Thyroid gland (tissue), 4 donors: ENCODE measurements around the gene ZC3H12A. TPM values are rescaled to one million over a fixed set of nuclear protein-coding genes. Genes with fewer than 3 reads are reported as not detected.
"Not testable (repeated sequence)": the region's sequence is repeated elsewhere in the genome, so short reads cannot be mapped to it uniquely, and the experiment has no call there.

Experiments
- DNase-seq, 2 donors: peaks; one replicate each; pipeline ENCODE4 v3.0.0-alpha.2; 2019
- H3K27ac ChIP-seq, 3 donors: fragments of 200-600 bp; sonication (generic); 1 replicate in 2 of 3; 2 replicates in 1 of 3; pipeline ENCODE4 v1.5.1; 2016 to 2019; ENCODE audit warnings: mild to moderate bottlenecking in 1 of 3, moderate library complexity in 1 of 3
- H3K27me3 ChIP-seq: fragments of 200-600 bp; sonication (generic); one replicate; pipeline ENCODE4 v1.5.1; 2019
- H3K36me3 ChIP-seq, 2 donors: fragments of 200-600 bp; sonication (generic); one replicate each; pipeline ENCODE4 v1.5.1; 2016 to 2019
- H3K4me1 ChIP-seq, 2 donors: fragments of 200-600 bp; sonication (generic); one replicate each; pipeline ENCODE4 v1.5.1; 2017 to 2019
- H3K4me3 ChIP-seq, 3 donors: fragments of 200-600 bp; sonication (generic); replicated peaks in 1 of 3; 1 replicate in 2 of 3; 2 replicates in 1 of 3; pipeline ENCODE4 v1.5.1; 2016; ENCODE audit warnings: mild to moderate bottlenecking in 1 of 3
- H3K9me3 ChIP-seq: fragments of 200-600 bp; sonication (generic); one replicate; pipeline ENCODE4 v1.5.1; 2017
- POLR2A ChIP-seq, 2 donors: fragments of 450-650 bp; IDR thresholded peaks; one replicate each; pipeline ENCODE4 v1.6.1; 2017; ENCODE audit warnings: antibody characterized with exemption in 2 of 2, mild to moderate bottlenecking in 2 of 2, moderate library complexity in 1 of 2
- WGBS, 2 donors: methylation state at CpG; one replicate each; pipeline ENCODE4 v1.1.5; 2017; 5-methylcytosine and 5-hydroxymethylcytosine counted together
- intact Hi-C: fragments of 100-400 bp; cut with DNase I; formaldehyde crosslinking; loops from one replicate; pipeline ENCODE4 v1.15.1; 2023
- total RNA-seq, 4 donors: library from RNA; depleted of rRNA; stranded (reverse); fragments of >200 nt; gene quantifications; one replicate each; pipeline ENCODE4 v1.2.3, GENCODE V29; 2016
- TF ChIP-seq, protein P1 (sequence below), 6 experiments: fragments of 200-600 bp in 3 of 6; fragments of 450-650 bp in 3 of 6; sonication (generic) in 3 of 6; IDR thresholded peaks; one replicate each; pipeline ENCODE4 v1.5.1; 2016 to 2019; ENCODE audit warnings: antibody characterized with exemption in 6 of 6, mild to moderate bottlenecking in 2 of 6, inconsistent platforms in 1 of 6, moderate library complexity in 1 of 6

Gene ZC3H12A
- total RNA-seq, 4 donors from 2014 or later: 4.1 to 7.1 (median 5.1) TPM

DNA sequence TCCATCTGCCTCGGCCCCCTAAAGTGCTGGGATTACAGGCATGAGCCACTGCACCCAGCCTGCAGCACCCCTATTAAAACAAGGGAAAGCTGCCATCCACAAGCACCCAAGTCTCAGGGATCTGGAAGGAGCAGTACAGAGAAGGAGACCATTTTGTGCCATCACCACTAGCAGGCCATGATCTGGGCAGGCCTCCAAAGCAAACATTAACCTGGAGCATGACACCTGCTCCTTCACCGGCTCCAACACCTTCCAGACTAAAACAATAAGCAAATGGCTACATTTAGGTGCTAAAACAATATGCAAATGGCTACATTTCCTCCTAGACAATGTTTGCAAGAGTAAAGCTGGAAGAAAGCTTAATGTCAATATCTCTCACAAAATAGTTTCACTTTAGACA lies 23.5 kb downstream of the ZC3H12A start:
- no peak for TF ChIP-seq POLR2A (IDR thresholded peaks at IDR 0.05)
- TF ChIP-seq, protein P1, sequence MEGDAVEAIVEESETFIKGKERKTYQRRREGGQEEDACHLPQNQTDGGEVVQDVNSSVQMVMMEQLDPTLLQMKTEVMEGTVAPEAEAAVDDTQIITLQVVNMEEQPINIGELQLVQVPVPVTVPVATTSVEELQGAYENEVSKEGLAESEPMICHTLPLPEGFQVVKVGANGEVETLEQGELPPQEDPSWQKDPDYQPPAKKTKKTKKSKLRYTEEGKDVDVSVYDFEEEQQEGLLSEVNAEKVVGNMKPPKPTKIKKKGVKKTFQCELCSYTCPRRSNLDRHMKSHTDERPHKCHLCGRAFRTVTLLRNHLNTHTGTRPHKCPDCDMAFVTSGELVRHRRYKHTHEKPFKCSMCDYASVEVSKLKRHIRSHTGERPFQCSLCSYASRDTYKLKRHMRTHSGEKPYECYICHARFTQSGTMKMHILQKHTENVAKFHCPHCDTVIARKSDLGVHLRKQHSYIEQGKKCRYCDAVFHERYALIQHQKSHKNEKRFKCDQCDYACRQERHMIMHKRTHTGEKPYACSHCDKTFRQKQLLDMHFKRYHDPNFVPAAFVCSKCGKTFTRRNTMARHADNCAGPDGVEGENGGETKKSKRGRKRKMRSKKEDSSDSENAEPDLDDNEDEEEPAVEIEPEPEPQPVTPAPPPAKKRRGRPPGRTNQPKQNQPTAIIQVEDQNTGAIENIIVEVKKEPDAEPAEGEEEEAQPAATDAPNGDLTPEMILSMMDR (IDR thresholded peaks at IDR 0.05): no peak
- no peaks in the 10 kb centered on the region for H3K9me3 ChIP-seq
- 43 to 68% methylated on average over 2 of the region's 2 CpGs for WGBS, 2 donors
- intact Hi-C loops: no loop called here
- H3K27me3 ChIP-seq: no peaks in the 10 kb centered on the region
- peaks cover 0 to 12% of the 10 kb centered on the region in 2 donors for H3K4me1 ChIP-seq
- peak; percentile 35 to 56 for DNase-seq
- peaks cover 23 to 31% of the 10 kb centered on the region in 2 donors for H3K36me3 ChIP-seq
- no peak overlapping the region for H3K27ac ChIP-seq
- no peak overlapping the region for H3K4me3 ChIP-seq

DNA sequence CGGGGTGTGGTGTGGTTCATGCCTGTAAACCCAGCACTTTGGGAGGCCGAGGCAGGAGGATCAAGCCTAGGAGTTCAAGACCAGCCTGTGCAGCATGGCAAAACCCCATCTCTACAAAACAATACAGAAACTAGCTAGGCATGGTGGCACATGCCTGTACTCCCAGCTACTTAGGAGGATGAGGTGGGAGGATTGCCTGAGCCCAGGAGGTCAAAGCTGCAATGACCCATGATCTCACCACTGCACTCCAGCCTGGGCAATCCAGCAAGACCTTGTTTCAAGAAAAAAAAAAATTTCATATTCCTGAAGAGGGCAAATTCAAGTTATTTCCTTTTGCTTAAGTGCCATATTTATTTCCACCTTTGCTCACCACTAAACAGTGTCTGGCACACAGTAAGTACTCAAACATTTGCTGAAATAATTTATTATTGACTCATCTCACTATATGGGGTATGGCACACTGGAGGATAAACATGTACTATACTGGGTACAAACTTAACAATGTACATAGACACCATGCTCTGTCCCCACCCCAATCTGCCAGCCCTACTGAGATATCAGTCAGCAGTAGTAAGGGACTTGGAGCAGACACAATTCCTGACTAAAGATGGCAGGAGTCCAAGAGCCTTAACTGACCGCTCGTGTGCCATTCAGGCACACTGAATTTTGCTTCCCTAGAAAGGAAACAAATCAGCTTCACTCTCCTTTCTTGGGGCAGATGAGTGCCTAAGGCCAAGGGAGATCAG lies 24.7 kb downstream of the ZC3H12A start:
- peaks cover 15 to 24% of the 10 kb centered on the region in 2 donors for H3K36me3 ChIP-seq
- H3K27ac ChIP-seq: no peak overlapping the region
- peaks cover 0 to 12% of the 10 kb centered on the region in 2 donors for H3K4me1 ChIP-seq
- no peak overlapping the region for H3K4me3 ChIP-seq
- no peak for DNase-seq
- H3K27me3 ChIP-seq: no peaks in the 10 kb centered on the region
- WGBS, 2 donors: 56 to 74% methylated on average over 4 of the region's 4 CpGs
- no peaks in the 10 kb centered on the region for H3K9me3 ChIP-seq
- TF ChIP-seq, protein P1 (IDR thresholded peaks at IDR 0.05): no peak
- no peak for TF ChIP-seq POLR2A (IDR thresholded peaks at IDR 0.05)
- intact Hi-C loops: no loop called here

DNA sequence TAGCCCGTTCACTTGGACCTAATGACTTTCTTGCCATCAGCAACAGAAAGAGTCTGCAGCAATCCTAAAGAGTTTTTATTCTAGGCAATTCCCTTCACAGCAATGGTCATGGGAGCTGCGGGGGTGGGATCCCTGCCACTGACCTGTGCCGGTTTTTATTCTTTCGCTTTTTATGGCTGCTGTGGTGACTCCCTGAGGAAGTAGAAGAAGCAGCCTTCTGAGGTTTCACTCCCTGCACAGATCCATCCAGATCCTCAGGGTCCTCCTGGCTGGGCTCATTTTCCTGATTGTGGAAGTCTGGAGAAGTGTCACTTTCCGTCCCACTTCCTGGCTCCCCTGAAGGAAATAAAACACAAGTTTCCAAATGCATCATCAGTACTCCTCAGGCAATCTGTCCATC lies 27.3 kb downstream of the ZC3H12A start:
- intact Hi-C loops: no loop called here
- DNase-seq: no peak
- 89 to 94% methylated on average over 5 of the region's 5 CpGs for WGBS, 2 donors

DNA sequence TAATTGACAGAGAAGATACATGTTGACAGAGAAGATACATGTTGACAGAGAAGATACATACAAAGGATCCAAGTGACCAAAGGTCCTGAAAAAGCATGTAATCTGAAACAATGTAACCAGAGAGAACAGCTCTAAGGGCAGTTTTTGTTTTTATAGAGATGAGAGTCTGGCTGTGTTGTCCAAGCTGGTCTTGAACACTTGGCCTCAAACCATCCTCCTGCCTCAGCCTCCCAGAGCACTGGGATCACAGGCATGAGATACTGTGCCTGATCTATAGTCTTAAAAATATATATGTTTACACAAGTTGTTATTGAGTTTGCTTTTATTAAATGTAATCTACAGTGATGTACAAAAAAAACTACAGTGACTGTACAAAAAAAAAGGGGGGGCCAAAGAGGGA lies 27.7 kb downstream of the ZC3H12A start:
- no peak for DNase-seq
- TF ChIP-seq, protein P1 (IDR thresholded peaks at IDR 0.05): no peak
- TF ChIP-seq POLR2A (IDR thresholded peaks at IDR 0.05): no peak
- peaks cover 0 to 12% of the 10 kb centered on the region in 2 donors for H3K4me1 ChIP-seq
- H3K4me3 ChIP-seq: no peak overlapping the region
- H3K36me3 ChIP-seq: peaks cover 20 to 22% of the 10 kb centered on the region in 2 donors
- intact Hi-C loops: no loop called here
- no peaks in the 10 kb centered on the region for H3K27me3 ChIP-seq
- no peaks in the 10 kb centered on the region for H3K9me3 ChIP-seq
- no peak overlapping the region for H3K27ac ChIP-seq

More for the DNA sequence above, 27.3 kb downstream of the ZC3H12A start:
- no peak for TF ChIP-seq POLR2A (IDR thresholded peaks at IDR 0.05)
- TF ChIP-seq, protein P1 (IDR thresholded peaks at IDR 0.05): no peak
- no peak overlapping the region for H3K4me3 ChIP-seq
- H3K36me3 ChIP-seq: peaks cover 20 to 22% of the 10 kb centered on the region in 2 donors
- H3K9me3 ChIP-seq: no peaks in the 10 kb centered on the region
- H3K4me1 ChIP-seq: peaks cover 0 to 12% of the 10 kb centered on the region in 2 donors
- no peak overlapping the region for H3K27ac ChIP-seq
- no peaks in the 10 kb centered on the region for H3K27me3 ChIP-seq

DNA sequence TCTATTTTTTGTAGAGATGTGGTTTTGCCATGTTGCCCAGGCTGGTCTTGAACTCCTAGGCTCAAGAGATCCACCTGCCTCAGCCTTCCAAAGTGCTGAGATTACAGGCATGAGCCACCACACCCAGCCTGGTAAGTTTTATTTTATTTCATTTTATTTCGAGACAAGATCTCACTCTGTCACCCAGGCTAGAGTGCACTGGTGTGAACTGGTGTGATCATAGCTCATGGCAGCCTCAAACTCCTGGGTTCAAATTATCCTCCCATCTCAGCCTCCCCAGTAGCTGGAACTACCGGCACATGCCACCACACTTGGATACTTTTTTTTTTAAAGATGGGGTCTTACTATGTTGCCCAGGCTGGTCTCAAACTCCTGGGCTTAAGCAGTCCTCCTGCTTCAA lies 28.4 kb downstream of the ZC3H12A start:
- H3K9me3 ChIP-seq, H3K27me3 ChIP-seq, intact Hi-C loops, H3K4me3 ChIP-seq, DNase-seq, H3K4me1 ChIP-seq, H3K27ac ChIP-seq: not testable (repeated sequence)
- 97 to 100% methylated on average over 2 of the region's 2 CpGs for WGBS, 2 donors
- peaks cover 20 to 22% of the 10 kb centered on the region in 2 donors for H3K36me3 ChIP-seq
